ENCODE measurements around the gene TLE1. TPM values are rescaled to one million over a fixed set of nuclear protein-coding genes. Genes with fewer than 3 reads are reported as not detected.

TLE1 gene
- total RNA-seq, 1 donor from 2014 or later = 79.4 TPM

DNA sequence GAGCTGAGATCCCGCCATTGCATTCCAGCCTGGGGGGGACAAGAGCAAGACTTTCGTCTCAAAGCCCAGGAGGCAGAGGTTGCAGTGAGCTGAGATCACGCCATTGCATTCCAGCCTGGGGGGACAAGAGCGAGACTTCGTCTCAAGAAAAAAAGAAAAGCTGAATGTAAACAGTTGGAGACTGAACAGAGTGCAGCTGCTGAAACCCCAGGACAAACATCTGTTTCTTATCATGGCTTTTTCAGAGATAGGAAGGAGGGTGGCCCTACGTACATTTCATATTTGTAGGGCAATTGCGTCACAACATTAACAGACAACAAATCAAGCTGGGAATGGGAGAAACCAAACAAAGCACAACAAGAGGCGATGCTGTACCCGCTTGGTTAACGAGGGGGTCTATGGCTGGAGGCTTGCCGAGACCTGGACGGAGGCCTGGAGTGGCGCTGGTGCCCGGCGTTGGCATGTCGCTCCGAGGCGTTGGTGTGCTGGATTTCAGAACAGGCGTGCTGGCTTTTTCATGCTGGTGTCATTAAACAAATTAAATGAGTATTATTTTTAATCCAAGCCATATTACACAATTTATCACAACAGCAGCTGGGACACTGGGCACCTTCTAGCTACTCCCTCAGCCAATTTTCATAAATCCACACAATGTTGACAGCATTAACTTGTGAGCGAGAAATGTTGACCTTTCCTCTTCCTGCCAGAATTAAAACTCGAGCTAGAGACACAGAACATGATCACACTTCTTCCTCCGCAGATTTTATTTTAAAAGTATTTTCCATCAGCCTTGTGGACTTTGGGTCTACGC lies 76.1 kb downstream of the TLE1 start:
- H3K27me3 Mint-ChIP-seq (ENCODE audit: unreplicated experiment) = peaks cover 3% of the 10 kb centered on the region
- H3K4me1 Mint-ChIP-seq (ENCODE audit: unreplicated experiment) = peaks cover 17% of the 10 kb centered on the region
- no peaks in the 10 kb centered on the region for H3K9me3 Mint-ChIP-seq (ENCODE audit: unreplicated experiment)
- no peak for DNase-seq (ENCODE audit: low spot score)
- H3K4me3 Mint-ChIP-seq (ENCODE audit: unreplicated experiment) = peak overlapping the region; percentile 4
- no peak overlapping the region for H3K27ac Mint-ChIP-seq (ENCODE audit: unreplicated experiment)
- H3K36me3 Mint-ChIP-seq (ENCODE audit: low read depth, unreplicated experiment) = peaks cover 56% of the 10 kb centered on the region
- TF ChIP-seq, protein P1, sequence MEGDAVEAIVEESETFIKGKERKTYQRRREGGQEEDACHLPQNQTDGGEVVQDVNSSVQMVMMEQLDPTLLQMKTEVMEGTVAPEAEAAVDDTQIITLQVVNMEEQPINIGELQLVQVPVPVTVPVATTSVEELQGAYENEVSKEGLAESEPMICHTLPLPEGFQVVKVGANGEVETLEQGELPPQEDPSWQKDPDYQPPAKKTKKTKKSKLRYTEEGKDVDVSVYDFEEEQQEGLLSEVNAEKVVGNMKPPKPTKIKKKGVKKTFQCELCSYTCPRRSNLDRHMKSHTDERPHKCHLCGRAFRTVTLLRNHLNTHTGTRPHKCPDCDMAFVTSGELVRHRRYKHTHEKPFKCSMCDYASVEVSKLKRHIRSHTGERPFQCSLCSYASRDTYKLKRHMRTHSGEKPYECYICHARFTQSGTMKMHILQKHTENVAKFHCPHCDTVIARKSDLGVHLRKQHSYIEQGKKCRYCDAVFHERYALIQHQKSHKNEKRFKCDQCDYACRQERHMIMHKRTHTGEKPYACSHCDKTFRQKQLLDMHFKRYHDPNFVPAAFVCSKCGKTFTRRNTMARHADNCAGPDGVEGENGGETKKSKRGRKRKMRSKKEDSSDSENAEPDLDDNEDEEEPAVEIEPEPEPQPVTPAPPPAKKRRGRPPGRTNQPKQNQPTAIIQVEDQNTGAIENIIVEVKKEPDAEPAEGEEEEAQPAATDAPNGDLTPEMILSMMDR (IDR thresholded peaks at IDR 0.05; ENCODE audit: unreplicated experiment) = no peak

DNA sequence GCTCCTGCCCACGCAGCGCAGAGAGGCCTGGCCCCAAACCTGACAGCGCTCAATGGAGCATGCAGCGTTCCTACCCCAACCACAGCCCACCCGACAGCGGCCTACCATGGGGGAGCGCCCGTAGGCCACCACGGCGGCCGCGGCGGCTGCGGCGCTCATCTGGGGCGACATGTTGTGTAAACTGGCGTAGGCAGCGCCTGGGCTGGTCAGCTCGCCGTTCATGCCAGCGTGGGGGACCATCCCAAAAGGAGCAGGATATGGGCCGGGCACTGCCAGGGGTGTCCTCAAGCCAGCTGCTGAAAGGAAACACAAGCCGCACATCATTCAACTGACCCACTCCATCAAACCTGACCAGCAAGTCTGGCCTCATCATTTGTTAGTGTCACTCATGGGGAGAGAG lies 77.7 kb downstream of the TLE1 start:
- Mint-ChIP-seq H3K27ac (ENCODE audit: unreplicated experiment) (no peak overlapping the region), H3K4me3 (ENCODE audit: unreplicated experiment) (no peak overlapping the region), H3K4me1 (ENCODE audit: unreplicated experiment) (peaks cover 17% of the 10 kb centered on the region), H3K27me3 (ENCODE audit: unreplicated experiment) (peaks cover 3% of the 10 kb centered on the region), H3K36me3 (ENCODE audit: low read depth, unreplicated experiment) (peaks cover 61% of the 10 kb centered on the region), H3K9me3 (ENCODE audit: unreplicated experiment) (no peaks in the 10 kb centered on the region)
- TF ChIP-seq, protein P1 (IDR thresholded peaks at IDR 0.05; ENCODE audit: unreplicated experiment) = no peak
- no peak for DNase-seq (ENCODE audit: low spot score)

DNA sequence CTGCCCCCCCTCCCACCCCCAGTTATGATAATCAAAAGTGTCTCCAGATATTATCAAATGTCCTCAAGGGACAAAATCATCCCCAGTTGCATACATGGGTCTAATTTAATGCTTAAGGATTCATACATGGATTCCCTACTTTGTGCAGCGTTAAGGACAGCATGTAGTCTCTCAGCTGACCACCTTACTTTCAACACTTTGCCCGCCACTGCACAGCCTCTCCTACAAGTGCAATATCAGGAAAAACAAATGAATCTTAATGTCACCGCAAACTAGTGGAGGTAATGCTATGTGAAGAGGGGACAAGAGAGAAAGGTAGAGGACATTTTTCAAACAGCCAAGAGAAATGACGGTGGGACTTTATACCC lies 78.6 kb downstream of the TLE1 start:
- H3K9me3 Mint-ChIP-seq (ENCODE audit: unreplicated experiment) = no peaks in the 10 kb centered on the region
- no peak for DNase-seq (ENCODE audit: low spot score)
- H3K4me3 Mint-ChIP-seq (ENCODE audit: unreplicated experiment) = peak overlapping the region; percentile 22
- H3K36me3 Mint-ChIP-seq (ENCODE audit: low read depth, unreplicated experiment) = peaks cover 64% of the 10 kb centered on the region
- peaks cover 17% of the 10 kb centered on the region for H3K4me1 Mint-ChIP-seq (ENCODE audit: unreplicated experiment)
- peaks cover 3% of the 10 kb centered on the region for H3K27me3 Mint-ChIP-seq (ENCODE audit: unreplicated experiment)
- H3K27ac Mint-ChIP-seq (ENCODE audit: unreplicated experiment) = peak overlapping the region; percentile 67
- TF ChIP-seq, protein P1 (IDR thresholded peaks at IDR 0.05; ENCODE audit: unreplicated experiment) = no peak

DNA sequence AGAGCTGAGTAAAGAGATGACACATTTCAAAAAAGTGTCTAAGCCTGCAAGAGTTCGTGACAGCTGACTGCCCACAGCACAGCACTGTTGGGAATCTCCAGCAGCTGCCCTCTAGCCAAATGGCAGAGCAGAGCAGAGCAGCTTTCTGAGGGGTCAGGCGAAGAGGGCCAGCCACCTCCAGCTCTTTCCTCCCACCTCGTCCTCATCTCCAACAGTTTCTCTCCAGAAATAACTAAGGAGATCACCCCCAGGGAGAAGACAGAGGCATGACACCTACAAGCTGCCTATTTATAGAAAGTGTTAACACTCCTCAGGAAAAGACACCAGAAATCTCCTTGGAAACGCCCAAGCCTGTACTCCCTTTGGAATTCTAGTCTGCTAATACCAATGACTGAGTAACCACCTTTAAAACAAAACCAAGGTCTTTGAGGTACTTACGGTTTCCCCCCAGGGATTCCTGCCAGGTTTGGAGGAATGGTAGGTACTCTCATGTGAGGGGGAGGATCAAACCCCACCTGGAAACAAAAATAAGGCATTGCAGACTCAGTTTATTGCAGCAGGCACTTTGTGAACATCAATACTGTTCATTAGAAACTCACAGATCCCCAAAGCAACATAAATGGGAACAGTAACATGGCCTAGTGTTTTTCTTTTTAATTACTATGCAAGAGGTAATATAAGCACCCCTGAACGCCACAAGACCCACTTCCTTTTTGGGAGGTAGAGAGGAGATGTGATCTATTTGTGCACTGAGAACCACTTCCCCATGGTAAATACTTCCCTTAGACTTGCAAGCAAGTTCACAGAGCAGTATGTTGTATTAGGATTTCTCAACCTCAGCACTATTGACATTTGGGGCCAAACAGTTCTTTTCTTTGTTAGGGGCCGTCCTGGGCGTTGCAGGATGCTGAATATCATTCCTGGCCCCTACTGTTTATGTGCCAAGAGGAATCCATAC lies 79.3 kb downstream of the TLE1 start:
- no peak for DNase-seq (ENCODE audit: low spot score)
- H3K27me3 Mint-ChIP-seq (ENCODE audit: unreplicated experiment) = peaks cover 3% of the 10 kb centered on the region
- no peaks in the 10 kb centered on the region for H3K9me3 Mint-ChIP-seq (ENCODE audit: unreplicated experiment)
- peaks cover 17% of the 10 kb centered on the region for H3K4me1 Mint-ChIP-seq (ENCODE audit: unreplicated experiment)
- H3K36me3 Mint-ChIP-seq (ENCODE audit: low read depth, unreplicated experiment) = peaks cover 66% of the 10 kb centered on the region
- TF ChIP-seq, protein P1 (IDR thresholded peaks at IDR 0.05; ENCODE audit: unreplicated experiment) = no peak
- no peak overlapping the region for H3K4me3 Mint-ChIP-seq (ENCODE audit: unreplicated experiment)
- peak overlapping the region; percentile 67 for H3K27ac Mint-ChIP-seq (ENCODE audit: unreplicated experiment)

Measured in endothelial cell (in vitro differentiated cells).